NCI-H2029 treated with DMSO at 0.1 percent for 48 hours (cell line): ENCODE results near the gene PSMB5.

ENCODE experiments used
- DNase-seq: peaks from one replicate; lab custom pipeline; 2025; lab: John Stamatoyannopoulos, UW

Gene PSMB5

DNA sequence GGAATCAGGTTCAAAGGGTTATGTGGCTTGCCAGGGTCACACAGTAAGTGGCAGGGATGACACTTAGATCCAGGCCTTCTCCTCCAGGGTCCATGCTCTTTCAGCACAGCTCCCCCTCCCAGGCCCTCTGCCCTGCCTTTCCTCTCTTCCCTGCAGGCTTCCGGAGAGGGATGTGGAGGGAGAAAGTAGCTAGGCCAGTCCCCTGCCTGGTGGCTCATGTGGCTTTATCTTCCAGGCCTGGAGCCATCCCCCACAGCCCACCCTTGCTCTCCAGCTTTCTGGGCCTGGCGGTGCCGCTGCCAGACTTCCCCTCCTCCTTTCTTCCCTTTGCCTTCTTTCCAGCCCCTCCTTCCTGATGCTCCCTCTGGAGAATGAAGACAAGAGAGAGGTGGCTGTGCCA is 9.1 kb upstream of the PSMB5 start:
- DNase-seq: no peak

DNA sequence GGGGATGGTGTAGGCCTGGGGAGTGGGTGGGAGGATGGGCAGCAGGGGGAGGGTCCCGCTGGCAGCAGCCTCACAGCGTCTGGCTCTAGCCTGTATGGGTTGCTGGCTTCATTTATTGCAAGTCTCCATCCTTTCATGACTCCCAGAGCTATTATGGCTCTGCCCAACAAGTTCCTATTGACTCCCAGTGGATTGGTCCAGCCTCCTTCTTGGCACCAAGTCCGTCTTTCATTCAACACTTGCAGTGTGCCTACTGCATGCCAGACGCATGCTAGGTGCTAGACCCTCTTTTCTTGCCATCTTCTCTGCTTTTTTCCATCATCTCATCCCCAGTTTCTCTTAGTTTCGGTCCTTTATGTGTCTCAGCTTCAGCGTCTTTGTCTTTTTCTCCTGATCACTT is 8.4 kb upstream of the PSMB5 start:
- DNase-seq: no peak

DNA sequence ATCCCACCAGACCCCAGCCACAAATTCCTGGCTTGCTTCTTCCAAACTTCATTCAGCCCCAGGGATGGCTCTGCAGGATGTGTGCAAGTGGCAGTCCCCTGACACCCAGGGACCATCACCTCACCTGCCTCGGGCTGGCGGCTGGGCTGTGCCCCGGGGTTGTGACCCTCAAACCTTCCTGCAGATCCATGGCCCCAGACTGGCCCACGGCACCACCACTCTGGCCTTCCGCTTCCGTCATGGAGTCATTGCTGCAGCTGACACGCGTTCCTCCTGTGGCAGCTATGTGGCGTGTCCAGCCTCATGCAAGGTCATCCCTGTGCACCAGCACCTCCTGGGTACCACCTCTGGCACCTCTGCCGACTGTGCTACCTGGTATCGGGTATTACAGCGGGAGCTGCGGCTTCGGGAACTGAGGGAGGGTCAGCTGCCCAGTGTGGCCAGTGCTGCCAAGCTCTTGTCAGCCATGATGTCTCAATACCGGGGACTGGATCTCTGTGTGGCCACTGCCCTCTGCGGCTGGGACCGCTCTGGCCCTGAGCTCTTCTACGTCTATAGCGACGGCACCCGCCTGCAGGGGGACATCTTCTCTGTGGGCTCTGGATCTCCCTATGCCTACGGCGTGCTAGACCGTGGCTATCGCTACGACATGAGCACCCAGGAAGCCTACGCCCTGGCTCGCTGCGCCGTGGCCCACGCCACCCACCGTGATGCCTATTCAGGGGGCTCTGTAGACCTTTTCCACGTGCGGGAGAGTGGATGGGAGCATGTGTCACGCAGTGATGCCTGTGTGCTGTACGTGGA is 7.7 kb upstream of the PSMB5 start, which contains the start of gene PSMB11:
TSS of gene PSMB11 (plus strand) at position 51 of the 804 bp plus-strand sequence. CDS start at position 65, 14 bp downstream.
- DNase-seq: no peak

DNA sequence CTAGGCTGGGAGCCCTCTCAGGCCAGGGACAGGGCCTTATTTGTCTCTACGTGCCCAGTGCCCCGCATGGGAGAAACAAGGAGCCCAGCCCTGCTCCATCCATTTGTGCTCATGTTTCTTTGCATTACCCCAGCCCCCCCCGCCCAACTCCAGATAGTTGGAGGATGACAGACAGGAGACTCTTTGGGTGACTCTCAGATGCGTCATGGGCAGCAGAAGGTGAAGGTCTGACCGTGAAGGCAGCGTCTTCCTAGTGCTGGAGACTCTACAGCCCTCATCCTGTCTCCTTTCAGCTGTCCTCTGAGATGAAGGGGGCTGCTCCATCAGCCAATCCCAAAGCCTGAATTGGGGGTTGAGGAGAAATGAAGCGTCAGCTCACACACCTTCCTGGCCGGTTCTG is 7.0 kb upstream of the PSMB5 start:
- no peak for DNase-seq

DNA sequence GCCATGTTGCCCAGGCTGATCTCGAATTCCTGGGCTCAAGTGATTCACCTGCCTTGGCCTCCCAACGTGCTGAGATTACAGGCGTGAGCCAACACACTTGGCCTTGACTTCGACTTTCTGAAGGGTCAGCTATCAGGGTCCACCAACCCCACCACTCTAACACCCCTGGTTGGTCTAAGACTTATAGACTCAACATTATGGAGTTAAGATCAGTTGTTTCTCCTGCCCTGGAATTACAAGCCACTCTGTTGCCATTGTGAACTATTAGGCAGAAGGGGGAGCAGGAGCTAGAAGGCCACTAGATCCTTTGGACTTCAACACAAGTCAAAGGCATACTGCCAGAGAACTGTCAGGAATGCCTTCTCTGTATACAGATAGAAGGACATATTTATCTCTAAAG is 5.4 kb upstream of the PSMB5 start:
- no peak for DNase-seq

DNA sequence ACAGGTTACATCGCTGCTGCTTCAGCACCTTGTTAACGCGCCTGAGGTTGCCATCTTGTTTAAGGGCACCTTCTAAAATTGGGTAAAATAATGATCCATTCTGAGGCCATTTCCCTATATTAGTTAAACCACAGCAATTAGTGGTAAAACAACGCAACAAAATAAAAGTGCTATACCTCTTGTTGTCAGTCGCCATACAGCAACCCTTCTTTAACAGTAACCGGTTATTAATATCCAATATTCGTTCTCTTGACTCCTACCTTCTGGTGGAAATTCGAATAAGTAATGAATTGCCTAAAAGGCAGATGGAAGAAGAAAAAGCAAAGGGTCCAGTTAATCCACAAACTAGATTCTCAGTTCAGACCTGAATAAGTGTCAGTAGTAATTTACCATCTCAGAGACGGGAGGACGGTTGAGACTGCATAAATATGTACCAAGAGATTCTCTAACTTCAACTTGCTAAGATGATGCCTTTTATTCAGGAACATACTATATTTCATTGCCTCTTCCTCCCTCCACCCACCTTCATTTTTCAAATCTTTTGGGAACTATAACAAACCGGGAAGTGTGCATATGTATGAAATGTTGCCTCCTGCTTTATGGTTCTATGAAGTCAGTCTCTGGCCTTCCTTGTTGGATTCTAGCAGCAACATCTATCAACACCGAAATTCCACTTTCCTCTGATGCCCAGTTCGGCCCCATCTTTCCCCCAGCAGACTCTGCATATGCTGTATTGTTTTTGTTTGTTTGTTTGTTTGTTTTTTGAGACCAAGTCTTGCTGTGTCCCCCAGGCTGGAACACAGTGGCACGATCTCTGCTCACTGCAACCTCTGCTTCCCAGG is 824 bp upstream of the PSMB5 start:
- DNase-seq: no peak

DNA sequence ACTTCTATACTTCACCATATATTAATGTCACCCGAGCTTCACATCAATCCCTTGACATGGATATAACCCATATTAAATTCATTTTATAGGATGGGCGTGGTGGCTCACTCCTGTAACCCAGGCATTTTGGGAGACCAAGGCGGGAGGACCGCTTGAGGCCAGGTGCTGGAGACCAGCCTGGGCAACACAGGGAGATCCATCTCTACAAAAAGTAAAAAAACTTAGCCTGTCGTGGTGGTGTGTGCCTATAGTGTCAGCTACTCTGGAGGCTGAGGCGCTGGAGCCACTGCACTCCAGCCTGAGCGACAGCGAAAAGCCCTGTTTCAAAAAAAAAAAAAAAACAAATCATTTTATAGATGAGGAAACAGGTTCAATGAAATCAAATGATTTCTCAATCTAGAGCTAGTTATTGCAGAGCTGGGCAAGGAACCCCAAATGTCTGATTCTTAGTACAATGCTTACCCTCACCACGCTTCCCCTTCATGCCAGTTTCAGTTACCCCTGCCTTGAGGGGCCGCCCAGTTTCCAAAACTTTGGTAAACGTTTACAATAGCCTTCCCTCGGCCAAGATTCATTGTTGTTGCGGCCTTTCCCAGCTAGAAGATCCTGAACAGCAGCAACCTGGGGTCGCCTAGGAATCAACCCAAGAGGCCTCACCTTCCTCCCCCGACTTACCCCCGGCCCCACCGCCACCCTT is 751 bp downstream of the PSMB5 start:
- no peak for DNase-seq

DNA sequence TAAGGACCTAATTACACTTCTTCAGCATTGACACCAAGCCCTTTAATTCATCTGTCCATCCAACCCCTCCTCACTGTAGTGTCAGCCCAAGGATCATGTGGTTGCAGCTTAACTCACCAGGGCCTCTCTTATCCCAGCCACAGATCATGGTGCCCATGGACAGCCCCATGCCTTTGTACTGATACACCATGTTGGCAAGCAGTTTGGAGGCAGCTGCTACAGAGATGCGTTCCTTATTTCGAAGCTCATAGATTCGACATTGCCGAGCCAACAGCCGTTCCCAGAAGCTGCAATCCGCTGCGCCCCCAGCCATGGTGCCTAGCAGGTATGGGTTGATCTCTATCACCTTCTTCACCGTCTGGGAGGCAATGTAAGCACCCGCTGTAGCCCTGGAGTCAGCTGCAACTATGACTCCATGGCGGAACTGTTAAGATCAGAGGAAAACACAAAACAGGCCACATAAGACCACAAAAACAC is 1.4 kb downstream of the PSMB5 start:
- DNase-seq: no peak

DNA sequence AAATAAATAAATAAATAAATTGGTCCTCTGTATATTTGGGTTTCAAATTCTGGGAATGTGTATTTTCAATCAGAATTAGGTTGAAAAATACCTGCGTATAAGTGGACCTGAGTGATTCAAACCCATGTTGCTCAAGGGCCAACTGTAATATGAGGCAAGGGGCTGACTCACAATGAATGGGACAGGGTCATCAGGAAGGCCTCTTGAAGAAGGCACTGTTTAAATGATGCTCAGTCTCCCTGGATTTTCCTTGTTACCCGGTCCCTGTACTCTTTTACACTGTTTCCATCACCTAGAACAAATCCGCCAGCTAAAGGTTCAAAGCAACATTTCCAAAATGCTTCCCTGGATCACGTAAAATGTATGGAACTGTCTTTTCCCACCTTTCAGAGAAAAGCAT is 3.8 kb downstream of the PSMB5 start:
- no peak for DNase-seq

DNA sequence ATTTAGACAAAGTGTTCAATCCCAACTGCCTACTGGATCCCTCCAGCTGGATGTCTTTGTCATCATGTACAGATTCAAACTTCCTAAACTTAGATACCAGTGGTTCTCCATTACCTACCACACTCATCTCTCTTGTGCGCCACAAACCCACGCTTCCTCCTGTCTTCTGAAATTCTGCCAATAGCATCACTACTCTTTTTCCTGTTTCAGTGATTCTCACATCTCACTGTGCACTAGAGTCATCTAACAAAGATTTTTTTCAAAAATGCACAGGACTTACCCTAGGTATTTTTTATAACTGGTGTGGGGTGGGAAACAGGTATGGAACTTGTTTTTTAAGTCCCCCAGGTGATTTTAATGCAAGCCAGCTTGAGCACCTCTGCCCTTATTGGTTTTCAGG is 5.9 kb downstream of the PSMB5 start:
- no peak for DNase-seq

DNA sequence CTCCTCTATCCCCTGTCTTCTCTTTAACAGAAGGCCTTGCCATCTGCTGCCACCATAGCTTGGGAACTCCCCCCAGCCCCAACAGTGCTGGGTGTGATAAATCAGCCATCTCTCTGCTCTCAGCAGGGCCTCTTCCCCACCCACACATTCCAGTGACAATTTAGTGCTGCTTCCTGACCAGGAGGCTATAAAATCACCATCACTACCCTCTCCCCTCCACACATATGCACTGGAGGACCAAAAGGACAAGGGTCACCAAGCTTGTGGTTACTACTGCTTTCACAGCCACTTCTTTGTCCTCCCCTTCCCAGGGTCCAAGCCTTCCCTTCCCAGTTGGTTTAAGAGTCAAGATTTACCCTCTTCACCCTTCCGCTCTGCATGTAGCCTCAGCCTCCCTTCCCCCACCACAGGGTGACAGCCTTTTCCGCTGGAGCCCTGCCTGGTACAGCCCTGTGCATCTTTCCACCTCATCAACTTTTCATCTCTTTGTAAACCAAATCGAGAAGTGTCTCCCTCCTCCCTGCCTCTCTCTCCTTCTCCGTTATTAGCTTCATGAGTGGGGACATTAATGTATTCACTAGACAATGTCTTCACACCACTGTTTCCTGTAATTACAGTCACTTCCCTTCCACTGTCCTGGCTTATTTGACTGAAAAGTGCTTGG is 9.4 kb downstream of the PSMB5 start:
- DNase-seq: no peak

DNA sequence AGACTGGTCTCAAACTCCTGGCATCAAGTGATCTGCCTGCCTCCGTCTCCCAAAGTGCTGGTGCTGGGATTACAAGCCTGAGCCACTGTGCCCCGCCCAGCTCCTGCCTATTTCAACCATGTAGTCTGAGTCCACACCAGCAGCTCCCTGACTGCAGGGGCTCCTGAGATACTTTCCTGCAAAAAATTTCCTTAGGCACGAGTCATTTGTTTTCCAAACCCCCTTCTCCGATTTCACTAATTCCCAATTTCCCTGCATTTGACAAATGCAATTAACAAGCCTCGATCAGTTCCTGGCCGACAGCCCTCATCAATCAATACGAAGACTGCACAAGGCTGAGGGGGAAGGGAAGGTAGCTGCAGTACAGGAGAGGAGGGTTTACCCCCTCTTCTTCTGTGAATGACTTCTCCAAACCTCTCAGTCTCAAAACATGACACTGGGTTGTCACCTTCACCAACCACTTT is 10.1 kb downstream of the PSMB5 start:
- no peak for DNase-seq

DNA sequence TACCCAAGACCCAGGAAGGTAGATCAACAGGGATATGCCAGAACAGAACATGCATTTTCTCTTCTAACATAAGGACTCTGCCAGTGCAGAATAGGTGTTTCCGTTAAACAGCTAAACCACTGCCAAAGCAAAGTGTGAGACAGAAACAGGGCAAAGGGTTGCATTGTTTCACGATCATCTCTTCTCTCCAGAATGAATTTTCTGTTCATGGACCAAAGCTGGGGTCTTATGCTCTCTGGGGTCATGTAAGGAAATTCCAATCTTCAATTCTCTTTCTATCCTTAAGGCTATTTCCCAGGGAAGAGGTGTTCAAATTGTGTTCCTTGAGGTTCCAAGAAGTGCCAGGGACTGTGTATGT is 10.9 kb downstream of the PSMB5 start:
- no peak for DNase-seq

DNA sequence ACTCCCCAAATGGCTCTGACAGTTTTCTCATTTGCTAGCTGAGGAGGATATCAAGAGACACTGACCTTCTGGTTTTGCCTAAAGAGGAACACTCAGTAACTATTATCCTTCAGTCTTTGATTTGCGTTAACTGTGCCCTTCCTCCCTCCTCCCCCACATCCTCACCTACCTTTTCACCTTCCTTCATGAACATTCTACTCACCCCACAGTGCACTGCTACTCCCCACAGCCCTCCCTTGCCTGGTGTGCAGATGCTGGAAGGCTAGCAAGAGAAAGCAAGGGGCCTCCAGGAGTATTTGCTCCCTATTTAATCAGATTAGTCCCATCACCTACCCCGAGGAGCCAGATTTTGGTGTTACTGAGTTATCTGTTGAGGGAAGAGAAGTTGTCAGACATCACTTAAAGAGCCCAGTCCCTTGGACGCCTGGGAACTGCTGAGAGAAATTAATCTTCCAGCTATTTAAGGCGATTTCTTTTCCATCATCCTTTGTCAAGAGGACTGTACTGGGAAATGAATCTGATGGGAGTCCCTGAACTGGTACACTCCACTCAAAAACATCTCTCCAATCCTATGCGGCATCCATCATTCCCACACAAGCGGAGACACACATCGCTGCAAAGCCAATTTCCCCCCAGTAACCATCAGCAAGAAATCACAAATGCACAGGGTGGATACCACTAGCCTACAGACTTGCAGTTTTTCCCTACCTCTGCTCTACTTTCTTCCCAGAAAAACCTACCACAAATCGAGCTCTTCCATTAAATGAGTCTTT is 11.5 kb downstream of the PSMB5 start:
- no peak for DNase-seq

DNA sequence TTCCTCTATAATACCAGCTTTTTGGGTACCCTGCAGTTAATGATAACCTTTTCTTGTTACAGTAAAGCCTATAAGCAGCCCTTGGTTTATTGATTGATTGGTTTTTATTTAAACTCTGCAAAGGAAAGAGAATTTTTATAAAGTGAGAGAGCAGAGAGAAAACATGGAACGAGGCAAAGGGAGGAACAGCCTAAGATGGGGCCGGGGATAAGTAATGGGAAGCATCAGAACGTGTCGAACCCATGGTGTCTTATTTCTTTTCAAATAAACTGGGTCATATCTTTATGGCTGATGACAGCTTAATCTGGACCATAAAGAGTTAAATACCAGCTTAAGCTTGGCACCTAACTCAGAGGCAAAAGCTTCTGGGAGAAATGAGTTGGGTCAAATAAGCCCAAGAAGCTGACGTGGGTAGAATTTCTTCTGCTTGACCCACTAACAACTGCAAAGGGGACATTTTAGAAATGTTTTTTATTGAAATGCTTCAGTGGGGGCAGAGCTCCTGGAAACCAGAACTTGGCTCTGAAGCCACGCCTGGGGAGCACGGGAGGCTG is 12.7 kb downstream of the PSMB5 start:
- no peak for DNase-seq

DNA sequence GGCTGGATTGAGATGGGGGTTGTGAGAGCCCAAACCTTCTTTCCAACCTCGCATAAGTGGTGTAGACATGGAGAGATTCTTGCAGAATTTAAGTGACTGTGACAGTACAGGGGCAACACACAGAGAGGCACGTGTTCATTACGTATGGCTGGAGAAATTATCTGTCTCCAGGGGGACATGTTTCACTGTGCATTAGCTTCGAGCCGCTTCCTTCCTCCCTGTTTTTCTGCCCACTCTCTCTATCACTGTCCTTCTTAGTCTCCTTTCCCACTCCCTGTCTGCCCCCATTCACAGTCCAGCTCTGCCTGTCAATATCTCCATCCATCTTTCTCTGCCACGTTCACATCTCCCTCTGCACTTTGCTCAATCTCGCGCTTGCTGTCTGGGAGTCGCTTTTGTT is 13.3 kb downstream of the PSMB5 start:
- no peak for DNase-seq

DNA sequence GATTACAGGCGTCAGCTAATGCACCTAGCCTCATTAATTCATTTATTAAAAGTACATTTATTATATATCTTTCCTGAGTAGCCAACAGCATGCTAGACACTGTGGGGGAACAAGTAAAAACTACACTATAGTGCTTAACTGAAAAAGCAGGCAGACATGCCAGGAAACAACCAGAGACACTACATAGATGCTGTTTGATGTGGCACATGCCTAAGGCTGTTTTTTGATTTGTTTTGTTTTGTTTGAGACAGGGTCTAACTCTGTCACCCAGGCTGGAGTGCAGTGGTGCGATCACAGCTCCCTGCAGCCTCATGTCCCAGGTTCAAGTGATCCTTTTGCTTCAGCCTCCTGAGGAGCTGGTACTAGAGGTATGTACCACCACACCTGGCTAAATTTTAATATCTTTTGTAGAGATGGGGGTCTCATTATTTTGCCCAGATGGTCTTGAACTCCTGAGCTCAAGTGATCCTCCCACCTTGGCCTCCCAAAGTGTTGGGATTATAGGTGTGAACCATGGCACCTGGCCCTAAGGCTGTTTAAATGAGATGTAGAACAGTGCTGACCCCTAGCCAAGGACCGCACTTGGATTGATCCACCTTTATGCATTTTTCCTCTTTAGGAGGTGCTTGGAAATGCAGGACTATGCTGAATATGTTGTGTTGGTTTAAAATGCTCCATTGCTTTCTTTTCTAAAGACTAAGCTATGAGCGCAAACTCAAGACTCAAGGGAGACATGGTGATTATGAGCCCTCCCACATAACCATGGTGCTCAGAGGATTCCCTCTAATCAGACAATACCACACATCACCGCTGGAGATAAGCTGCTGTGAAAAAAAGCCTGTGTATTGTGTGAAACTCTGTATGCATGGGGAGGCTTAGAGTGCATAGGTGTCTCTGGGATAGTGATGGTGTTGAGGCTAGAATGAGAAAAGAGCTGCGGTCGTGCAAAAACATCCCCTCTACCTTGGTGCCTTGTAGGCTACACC is 14.3 kb downstream of the PSMB5 start:
- DNase-seq: no peak

DNA sequence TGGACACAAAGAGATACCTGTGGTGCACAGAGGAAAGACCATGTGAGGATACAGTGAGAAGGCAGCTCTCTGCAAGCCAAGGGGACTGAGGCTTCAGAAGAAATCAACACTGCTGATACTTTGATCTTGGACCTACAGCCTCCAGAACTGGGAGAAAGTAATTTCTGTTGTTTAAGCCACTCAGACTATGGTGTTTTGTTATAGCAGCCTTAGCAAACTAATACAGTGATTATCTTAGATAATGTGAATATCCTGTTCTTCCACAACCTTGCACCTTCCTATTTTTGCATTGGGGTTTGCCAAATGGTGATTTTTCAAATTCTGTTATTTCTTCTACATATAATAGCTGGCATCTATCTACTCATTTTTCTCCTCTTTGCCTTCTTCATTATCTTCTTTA is 16.6 kb downstream of the PSMB5 start:
- no peak for DNase-seq

DNA sequence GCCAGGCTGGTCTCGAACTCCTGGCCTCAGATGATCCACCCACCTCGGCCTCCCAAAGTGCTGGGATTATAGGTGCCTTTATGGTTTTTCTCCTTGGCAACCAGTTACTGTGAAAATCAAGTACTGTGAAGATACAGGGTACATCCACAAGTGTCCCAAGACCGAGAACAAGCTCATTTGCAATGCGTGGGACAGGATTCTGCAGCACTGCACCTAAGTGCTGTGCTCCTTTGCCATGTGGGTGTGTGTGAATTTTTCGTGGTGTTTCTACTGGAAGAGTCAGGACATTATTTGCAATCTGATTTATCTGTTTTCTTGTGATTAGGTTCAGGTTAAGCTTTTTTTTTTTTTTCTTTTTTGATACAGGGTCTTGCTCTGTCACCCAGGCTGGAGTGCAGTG is 17.6 kb downstream of the PSMB5 start:
- no peak for DNase-seq

DNA sequence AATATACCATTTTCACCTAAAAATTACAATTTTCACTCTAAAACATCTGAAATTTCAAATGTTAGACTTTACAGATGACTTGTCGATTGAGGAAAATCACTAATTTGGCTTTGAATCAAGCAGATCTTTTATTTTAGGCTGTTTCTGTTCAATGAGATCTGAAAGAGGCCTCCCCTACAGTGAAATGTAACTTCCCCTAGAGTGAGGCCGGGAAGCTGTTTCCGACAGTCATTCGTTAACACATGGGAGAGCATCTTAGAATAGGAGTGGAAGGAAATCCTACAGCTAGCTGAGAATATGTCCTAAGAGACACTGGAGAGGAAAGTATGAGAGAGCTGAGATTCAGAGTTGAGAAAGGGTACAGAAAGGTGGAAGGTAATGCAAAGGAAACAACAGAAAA is 19.1 kb downstream of the PSMB5 start:
- DNase-seq: no peak
